T-helper 1 cell treated with Interleukin-12 subunit alpha and Interleukin-12 subunit beta and Interleukin-4 antibody, amounts not matched to agents 30 μg/mL and 1 μg/mL, for 36 hours (primary cell): ENCODE measurements around the gene FIZ1.
A peak's percentile ranks its signal among the peaks of the same experiment; 100 is the strongest.

Experiments
- H3K27ac Mint-ChIP-seq: one replicate; pipeline ENCODE4 v1.8.0; 2021; ENCODE audit warnings: mild to moderate bottlenecking, mixed read lengths
- H3K27me3 Mint-ChIP-seq: one replicate; pipeline ENCODE4 v1.8.0; 2021; ENCODE audit warnings: low read depth, mixed read lengths
- H3K36me3 Mint-ChIP-seq: one replicate; pipeline ENCODE4 v1.8.0; 2021; ENCODE audit warnings: low read depth, mixed read lengths
- H3K4me1 Mint-ChIP-seq: one replicate; pipeline ENCODE4 v1.8.0; 2021; ENCODE audit warnings: low read depth, mixed read lengths
- H3K4me3 Mint-ChIP-seq: one replicate; pipeline ENCODE4 v1.8.0; 2021; ENCODE audit warnings: mild to moderate bottlenecking, moderate library complexity, mixed read lengths
- H3K9me3 Mint-ChIP-seq: one replicate; pipeline ENCODE4 v1.8.0; 2021; ENCODE audit warnings: mixed read lengths

The FIZ1 gene

DNA sequence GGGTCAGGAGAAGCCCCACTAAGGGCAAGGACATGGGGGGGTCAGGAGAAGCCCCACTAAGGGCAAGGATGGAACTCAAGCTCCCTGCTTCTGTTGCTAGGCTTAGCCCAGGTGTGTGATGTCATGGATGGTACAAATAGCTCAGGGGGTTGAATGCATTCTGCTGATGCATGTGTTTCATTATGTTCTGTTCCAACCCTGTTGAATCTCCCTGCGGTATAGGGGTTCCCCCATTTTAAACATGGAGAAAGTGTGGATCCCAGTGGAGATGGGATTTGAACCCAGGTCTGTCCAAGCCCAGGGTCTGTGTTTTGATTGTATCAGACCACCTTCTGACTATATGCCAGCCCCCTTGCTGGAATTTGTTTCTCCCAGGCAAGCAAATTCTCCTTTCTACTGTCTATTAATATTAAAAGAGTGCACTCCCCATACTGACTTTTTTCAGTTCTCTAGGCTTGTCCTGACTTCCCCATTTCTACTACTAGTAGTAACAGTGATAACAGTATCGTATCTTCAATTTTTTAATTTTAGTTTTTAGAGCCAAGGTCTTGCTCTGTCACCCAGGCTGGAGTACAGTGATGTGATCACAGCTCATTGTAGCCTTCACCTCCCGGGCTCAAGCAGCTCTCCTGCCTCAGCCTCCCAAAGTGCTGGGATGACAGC lies 12.8 kb upstream of the FIZ1 start:
- Mint-ChIP-seq H3K27me3 (no peaks in the 10 kb centered on the region), H3K27ac (no peak overlapping the region), H3K9me3 (no peaks in the 10 kb centered on the region), H3K4me3 (no peak overlapping the region), H3K4me1 (peaks cover 13% of the 10 kb centered on the region), H3K36me3 (peaks cover 20% of the 10 kb centered on the region)

DNA sequence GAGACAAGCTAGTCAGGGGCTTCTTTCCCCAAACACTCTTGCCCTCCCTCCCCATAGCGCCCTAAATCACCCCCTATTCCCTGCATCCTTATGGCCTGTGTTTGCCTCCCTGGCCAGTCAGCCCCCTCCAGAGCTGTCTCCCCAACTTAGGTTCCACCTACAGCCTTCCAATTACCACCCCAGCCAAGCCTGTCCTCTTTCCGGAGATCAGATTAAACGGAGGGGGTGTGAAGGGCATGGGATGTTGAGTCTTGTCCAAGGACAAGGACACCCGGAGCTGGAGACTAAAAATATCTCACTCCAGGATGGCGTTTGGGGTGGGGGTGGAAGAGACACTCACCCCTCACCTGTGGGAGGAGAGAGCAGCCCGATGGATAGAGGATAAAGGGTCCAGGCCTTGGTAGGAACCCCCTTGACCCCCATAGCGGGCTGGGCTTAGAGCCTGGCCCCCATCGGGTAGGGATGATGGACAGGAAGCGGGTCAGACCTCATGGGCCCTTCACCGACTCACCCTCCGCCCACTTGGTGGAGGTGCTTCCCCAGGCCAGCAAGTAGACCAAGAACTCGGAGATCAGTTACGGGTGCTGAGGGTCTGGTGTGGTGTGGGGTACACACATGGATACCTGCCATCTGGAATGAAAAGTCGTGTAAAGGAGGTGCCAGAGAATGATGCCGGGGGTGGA lies 12.1 kb upstream of the FIZ1 start:
- peaks cover 18% of the 10 kb centered on the region for H3K36me3 Mint-ChIP-seq
- H3K27me3 Mint-ChIP-seq: no peaks in the 10 kb centered on the region
- no peak overlapping the region for H3K4me3 Mint-ChIP-seq
- no peaks in the 10 kb centered on the region for H3K9me3 Mint-ChIP-seq
- peaks cover 20% of the 10 kb centered on the region for H3K4me1 Mint-ChIP-seq
- no peak overlapping the region for H3K27ac Mint-ChIP-seq

DNA sequence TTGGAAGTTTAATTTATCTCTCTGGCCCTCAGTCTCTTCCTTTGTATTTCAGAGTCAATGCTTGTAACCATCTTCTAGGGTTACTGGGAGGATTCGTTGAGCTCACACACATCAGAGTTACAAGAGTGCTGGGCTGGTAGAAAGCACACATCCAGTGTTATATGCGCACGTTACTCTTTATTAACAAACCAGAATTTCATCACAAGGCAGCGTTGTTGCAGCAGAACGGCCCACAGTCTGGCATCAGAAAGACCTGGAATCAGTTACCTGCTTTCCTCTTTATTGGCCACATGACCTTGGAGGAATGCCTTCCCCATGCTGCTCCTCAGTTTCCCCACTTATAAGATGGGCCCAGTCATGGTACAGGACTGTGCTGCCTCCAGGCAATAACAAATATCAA lies 10.0 kb upstream of the FIZ1 start:
- Mint-ChIP-seq H3K4me1 (peaks cover 32% of the 10 kb centered on the region), H3K27me3 (no peaks in the 10 kb centered on the region), H3K9me3 (no peaks in the 10 kb centered on the region), H3K36me3 (peaks cover 18% of the 10 kb centered on the region), H3K4me3 (no peak overlapping the region), H3K27ac (no peak overlapping the region)

DNA sequence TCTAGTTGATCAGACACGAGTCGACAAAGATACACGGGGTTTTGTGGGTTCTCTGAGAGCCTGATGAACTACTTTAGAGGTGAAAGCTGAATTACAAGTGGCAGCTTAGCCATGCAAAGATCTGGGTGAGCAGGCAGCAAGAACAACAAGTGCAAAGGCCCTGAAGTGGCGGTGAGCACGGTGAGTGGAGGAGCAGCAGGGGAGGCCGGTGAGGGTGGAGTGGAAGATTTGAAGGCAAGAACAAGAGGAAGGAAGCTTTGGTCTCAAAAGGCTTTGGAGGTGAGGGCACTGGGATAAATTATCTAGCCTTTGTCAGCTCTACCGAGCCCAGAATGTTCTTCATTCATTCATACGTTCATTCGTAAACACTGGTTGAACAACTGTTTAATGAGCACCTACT lies 7.5 kb upstream of the FIZ1 start:
- Mint-ChIP-seq H3K27me3 (no peaks in the 10 kb centered on the region), H3K36me3 (peaks cover 14% of the 10 kb centered on the region), H3K9me3 (no peaks in the 10 kb centered on the region), H3K27ac (peak overlapping the region; percentile 97), H3K4me3 (peak overlapping the region; percentile 99), H3K4me1 (peaks cover 29% of the 10 kb centered on the region)

DNA sequence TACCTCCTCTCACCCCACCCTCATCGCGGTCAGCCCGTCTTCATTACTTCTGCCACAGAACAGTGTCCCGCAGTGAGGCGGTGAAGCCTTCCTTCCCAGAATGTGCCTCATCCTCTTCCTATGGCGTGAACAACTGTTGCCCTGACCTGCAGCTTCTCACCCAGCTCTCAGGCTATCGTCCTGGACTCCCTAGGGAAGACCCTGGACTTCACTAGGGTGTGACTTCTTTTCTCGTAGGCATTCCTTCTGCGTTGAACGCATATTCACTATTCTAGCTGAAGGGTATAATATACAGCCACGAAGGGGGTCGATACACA lies 7.1 kb upstream of the FIZ1 start:
- Mint-ChIP-seq H3K27me3 (no peaks in the 10 kb centered on the region), H3K4me3 (peak overlapping the region; percentile 99), H3K27ac (peak overlapping the region; percentile 97), H3K9me3 (no peaks in the 10 kb centered on the region), H3K36me3 (peaks cover 14% of the 10 kb centered on the region), H3K4me1 (peaks cover 31% of the 10 kb centered on the region)

DNA sequence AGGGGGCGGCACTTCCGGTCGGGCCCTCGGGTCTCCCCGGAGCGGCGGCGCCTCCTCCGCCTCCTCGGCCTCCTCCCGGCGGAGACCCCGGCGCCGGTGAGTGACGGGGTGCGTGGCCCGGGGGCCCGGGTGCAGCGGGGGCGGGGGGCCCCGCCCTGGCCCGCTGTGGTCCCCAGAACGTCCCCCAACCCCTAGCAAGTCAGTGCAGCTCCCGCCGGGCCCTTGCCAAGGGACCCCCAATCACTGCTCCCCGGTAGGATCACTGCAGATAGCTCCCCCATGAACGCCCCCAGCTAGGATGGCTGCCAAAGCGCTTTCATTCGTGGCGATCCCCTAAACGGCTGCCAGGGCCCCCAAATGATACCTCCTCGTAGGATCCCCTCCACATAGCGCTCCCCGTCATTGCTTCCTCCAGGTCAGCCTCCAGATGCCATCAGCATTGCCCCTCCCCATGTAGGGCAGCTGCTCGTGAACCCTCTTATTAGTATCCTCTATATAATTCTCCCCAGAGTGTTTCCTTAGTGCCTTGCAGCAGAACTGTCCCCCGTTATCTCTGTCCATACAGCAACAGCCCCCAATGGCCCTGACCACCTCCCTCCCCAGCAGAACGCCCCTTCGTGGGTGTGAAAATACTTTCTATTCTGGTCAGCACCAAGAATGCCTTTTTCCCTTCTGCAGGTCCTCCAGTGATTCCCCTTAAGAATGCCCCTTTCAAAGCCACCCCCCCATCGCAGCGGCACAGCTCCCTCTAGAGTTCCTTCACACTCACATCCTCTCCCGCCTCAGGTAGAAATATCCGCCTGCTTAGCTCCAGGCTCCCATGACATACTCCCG lies 6.5 kb upstream of the FIZ1 start, which contains the start of gene ZNF865:
Gene ZNF865 (plus strand): TSS at position 11 of the 834 bp plus-strand sequence. CDS start 7,972 bp downstream, outside the sequence.
- peak within 1 kb of the TSS; percentile 99 for H3K4me3 Mint-ChIP-seq
- H3K27ac Mint-ChIP-seq: peak within 1 kb of the TSS; percentile 97
- no peaks in the 10 kb centered on the region for H3K9me3 Mint-ChIP-seq
- peaks cover 14% of the 10 kb centered on the region for H3K36me3 Mint-ChIP-seq
- H3K4me1 Mint-ChIP-seq: peaks cover 36% of the 10 kb centered on the region
- no peaks in the 10 kb centered on the region for H3K27me3 Mint-ChIP-seq

DNA sequence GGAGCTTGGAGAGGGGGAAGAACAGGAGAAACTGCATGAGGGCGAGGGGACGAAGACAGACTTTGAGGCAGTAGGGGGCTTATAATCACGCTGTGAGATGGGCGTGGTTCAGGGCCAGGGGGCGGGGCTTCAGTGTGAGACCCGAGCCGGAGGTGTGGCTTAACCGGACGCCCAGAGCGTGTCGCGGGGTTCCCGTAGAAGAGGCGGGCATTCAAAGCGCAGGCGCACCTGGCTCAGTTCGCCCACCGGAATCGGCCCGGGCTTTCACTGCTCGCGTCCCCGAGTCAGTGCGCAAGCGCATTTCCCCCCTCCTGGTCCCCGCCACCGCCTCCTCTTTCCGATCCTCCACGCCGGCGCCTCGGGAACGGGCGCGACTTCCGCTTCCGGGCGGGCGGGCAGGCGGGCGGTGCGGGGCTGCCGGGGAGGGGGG lies 5.9 kb upstream of the FIZ1 start:
- Mint-ChIP-seq H3K9me3 (no peaks in the 10 kb centered on the region), H3K4me3 (peak overlapping the region; percentile 93), H3K4me1 (peaks cover 35% of the 10 kb centered on the region), H3K36me3 (peaks cover 14% of the 10 kb centered on the region), H3K27ac (peak overlapping the region; percentile 97), H3K27me3 (no peaks in the 10 kb centered on the region)

DNA sequence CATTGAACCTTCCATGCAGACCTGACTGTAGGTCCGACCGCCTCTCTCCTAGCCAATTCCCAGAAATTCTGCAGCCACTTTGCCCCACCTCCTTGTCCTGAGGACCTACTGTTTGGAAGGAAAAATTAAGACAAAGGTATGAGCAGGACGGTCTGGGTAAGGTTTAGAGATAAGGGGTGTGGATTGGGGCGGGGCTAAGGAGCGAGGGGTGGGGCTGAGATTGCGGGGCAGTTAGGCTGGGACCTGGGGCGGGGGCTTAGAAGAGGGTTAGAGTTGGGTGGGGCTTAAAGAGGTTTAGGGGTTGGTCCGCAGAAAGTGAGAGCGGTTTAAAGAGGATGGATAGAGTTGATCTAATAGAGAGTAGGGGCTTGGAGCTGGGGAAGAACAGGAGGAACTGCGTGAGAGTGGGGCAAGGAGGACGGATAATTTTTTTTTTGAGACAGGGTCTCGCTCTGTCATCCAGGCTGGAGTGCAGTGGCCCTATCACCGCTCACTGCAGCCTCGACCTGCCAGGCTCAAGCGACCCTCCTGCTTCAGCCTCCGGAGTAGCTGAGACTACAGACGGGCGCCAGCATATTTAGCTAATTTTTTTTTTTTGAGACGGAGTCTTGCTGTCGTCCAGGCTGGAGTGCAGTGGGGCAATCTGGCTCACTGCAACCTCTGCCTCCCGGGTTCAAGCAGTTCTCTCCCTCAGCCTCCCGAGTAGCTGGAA lies 4.4 kb upstream of the FIZ1 start:
- Mint-ChIP-seq H3K4me3 (peak overlapping the region; percentile 36), H3K9me3 (no peaks in the 10 kb centered on the region), H3K27me3 (no peaks in the 10 kb centered on the region), H3K27ac (peak overlapping the region; percentile 15), H3K36me3 (peaks cover 8% of the 10 kb centered on the region), H3K4me1 (peaks cover 36% of the 10 kb centered on the region)

DNA sequence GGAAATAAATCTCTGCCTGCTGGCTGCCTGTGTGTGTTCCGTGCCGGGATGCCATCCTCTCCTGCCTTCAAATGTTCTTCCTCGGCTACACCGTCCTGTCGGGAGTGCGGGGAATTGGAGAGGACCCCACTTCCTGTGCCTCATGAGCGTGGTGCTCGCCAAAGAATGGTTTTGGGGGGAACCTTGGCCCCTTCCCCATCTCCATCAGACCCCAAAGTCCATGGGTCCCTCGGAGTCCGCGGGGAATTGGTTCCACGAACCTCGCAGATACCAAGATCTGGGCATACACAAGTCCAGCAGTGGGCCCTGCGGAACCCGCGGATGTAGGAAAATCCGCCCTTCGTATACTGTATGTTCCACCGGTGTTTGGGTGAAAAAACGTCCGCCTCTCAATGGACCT lies 3.8 kb upstream of the FIZ1 start:
- H3K27me3 Mint-ChIP-seq: no peaks in the 10 kb centered on the region
- H3K4me1 Mint-ChIP-seq: peaks cover 39% of the 10 kb centered on the region
- peak overlapping the region; percentile 36 for H3K4me3 Mint-ChIP-seq
- H3K9me3 Mint-ChIP-seq: no peaks in the 10 kb centered on the region
- H3K27ac Mint-ChIP-seq: no peak overlapping the region
- peaks cover 9% of the 10 kb centered on the region for H3K36me3 Mint-ChIP-seq

DNA sequence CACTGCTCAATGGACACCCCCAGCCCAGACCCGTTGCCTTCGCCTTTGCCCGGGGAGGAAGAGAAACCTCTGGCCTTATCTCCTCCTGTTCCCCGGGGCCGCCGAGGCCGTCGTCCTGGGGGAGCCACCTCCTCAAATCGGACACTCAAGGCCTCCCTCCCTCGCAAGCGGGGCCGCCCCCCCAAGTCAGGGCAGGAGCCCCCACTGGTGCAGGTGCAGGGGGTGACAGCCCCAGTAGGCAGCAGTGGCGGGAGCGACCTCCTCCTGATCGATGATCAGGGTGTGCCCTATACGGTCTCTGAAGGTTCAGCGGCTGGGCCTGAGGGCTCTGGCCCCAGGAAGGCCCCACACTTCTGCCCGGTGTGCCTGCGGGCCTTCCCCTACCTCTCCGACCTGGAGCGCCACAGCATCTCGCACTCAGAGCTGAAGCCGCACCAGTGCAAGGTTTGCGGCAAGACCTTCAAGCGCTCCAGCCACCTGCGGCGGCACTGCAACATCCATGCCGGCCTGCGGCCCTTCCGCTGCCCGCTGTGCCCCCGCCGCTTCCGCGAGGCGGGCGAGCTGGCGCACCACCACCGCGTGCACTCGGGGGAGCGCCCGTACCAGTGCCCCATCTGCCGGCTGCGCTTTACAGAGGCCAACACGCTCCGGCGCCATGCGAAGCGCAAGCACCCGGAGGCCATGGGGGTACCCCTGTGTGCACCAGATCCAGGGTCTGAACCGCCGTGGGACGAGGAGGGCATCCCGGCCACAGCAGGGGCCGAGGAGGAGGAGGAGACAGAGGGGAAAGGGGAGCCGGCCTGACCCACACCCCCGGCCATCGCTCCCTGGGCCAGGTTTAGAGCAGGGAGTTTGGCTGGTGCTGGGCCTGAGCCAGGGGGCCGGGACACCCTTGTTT lies 3.0 kb upstream of the FIZ1 start:
- H3K27ac Mint-ChIP-seq: no peak overlapping the region
- H3K9me3 Mint-ChIP-seq: no peaks in the 10 kb centered on the region

DNA sequence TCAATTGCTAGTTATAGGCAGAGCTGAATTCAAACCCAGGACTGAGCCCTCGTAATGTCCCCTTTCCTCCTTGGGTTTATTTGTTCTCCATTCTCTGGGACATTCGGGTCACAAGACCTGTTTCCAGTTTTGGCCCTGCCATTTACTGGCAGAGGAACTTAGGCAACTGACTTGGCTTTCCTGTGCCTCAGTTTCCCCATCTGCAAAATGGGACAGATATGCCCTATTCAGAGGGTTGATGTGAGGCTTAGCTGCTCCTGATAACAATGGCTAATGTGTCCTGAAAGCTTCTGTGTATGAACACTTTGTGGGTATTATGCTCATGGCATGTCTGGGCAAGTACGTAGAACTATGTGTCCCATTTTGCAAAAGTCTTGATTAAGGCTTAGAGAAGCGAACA lies 1.8 kb upstream of the FIZ1 start:
- Mint-ChIP-seq H3K27me3 (no peaks in the 10 kb centered on the region), H3K36me3 (peaks cover 12% of the 10 kb centered on the region)

More for the DNA sequence above, 3.0 kb upstream of the FIZ1 start:
- H3K4me1 Mint-ChIP-seq: peaks cover 35% of the 10 kb centered on the region
- H3K27me3 Mint-ChIP-seq: no peaks in the 10 kb centered on the region
- peak overlapping the region; percentile 87 for H3K4me3 Mint-ChIP-seq
- peaks cover 9% of the 10 kb centered on the region for H3K36me3 Mint-ChIP-seq

DNA sequence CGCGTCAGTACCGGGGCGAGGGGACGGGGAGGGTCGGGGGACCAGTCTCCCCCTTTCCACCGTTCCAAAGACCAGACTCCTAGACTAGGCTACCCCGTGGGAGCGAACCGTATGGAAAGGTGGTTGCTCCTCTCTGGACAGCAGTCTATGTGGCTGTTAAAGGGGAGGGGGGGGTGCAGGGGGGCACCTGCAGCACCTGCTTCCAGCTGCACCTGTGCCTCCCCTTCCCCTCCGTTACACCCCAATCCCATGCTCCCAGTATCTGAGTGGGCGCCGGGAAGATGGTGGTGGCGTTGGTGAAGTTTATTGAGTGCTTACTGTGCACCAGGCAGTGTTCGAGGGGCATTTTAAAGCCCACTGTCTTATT lies 1.3 kb upstream of the FIZ1 start:
- Mint-ChIP-seq H3K36me3 (peaks cover 16% of the 10 kb centered on the region), H3K27ac (peak overlapping the region; percentile 85), H3K4me1 (peaks cover 21% of the 10 kb centered on the region), H3K27me3 (no peaks in the 10 kb centered on the region), H3K4me3 (peak overlapping the region; percentile 87), H3K9me3 (no peaks in the 10 kb centered on the region)

More for the DNA sequence above, 1.8 kb upstream of the FIZ1 start:
- peak overlapping the region; percentile 85 for H3K27ac Mint-ChIP-seq
- no peaks in the 10 kb centered on the region for H3K9me3 Mint-ChIP-seq
- H3K4me1 Mint-ChIP-seq: peaks cover 24% of the 10 kb centered on the region
- H3K4me3 Mint-ChIP-seq: peak overlapping the region; percentile 87

DNA sequence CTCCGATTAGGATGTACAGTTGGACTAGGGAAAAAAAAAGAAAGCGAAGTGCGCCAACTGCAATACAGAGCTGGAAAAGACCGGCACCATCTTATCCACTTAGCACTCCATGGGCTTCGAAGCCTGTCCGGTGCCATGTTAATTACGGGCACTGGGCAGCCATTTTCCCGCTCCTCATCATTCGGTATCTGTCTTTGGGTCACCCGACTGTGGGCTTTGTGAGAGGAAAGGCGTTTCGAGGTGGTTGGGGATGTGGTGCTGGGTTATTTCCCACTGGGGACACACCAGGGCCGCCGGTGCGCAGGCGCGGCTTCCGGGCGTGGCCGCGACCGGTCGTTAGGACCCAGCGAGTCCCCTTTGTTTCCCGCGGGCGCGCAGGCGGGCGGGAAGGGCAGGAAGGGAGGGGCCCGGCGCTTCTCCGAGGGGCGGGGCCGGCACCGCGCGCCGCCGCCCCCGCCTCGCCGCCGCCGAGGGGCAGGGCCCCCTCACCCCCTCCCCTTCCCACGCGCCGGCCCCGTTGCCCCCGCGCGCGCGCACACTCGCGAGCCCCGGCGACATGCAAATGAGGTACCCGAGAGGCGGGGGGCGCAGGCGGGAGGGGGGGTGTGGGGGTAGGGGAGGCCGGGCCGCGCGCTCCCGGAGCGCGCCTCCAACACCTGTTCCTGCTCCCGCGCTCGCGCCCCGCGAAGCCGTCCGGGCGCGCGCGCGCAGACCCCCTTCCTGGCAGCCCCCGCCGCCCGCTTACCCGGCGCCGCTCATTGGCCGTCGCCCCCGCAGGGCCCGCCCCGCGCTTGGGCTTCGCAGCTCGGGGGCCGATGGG lies 735 bp upstream of the FIZ1 start, which contains the start of gene ZNF524:
Gene ZNF524 (plus strand): TSS at position 447 of the 820 bp plus-strand sequence. CDS start 1,825 bp downstream, outside the sequence.
- Mint-ChIP-seq H3K9me3 (no peaks in the 10 kb centered on the region), H3K27ac (peak within 1 kb of the TSS; percentile 97), H3K27me3 (no peaks in the 10 kb centered on the region), H3K4me1 (peaks cover 21% of the 10 kb centered on the region), H3K4me3 (peak within 1 kb of the TSS; percentile 92), H3K36me3 (peaks cover 22% of the 10 kb centered on the region)
